Thymus (tissue), 2 donors: ENCODE measurements around the gene FAXC. TPM values are rescaled to one million over a fixed set of nuclear protein-coding genes. Genes with fewer than 3 reads are reported as not detected.

ENCODE experiments used
- polyA plus RNA-seq: library from polyadenylated mRNA; stranded (reverse); fragments of 200-250 nt; gene quantifications from one replicate; pipeline ENCODE4 v1.2.3, GENCODE V29; 2013
- total RNA-seq: library from RNA; stranded (reverse); fragments of 120-200 nt; gene quantifications from one replicate; pipeline ENCODE4 v1.2.4, GENCODE V29; 2013
- donor health status: healthy.

Gene FAXC
- total and polyA plus RNA-seq, 2 donors, result 2.9 to 11.7 TPM

Other genes with a start within 250 kb of the FAXC start
- gene COQ3, start 44.5 kb upstream of the FAXC start, total RNA-seq, result 12.1 TPM
- 16.9 TPM for gene COQ3, start 44.5 kb upstream of the FAXC start, polyA plus RNA-seq
- 129 TPM for gene PNISR, start 75.6 kb upstream of the FAXC start, total RNA-seq
- gene PNISR, start 75.6 kb upstream of the FAXC start, polyA plus RNA-seq, result 86.9 TPM
- gene USP45, start 165.7 kb upstream of the FAXC start, total RNA-seq, result 7.3 TPM
- gene USP45, start 165.7 kb upstream of the FAXC start, polyA plus RNA-seq, result 5.9 TPM
- gene CCNC, start 219.0 kb upstream of the FAXC start, total RNA-seq, result 67.0 TPM
- gene CCNC, start 219.0 kb upstream of the FAXC start, polyA plus RNA-seq, result 61.2 TPM